Colonic mucosa (tissue), 4 donors: ENCODE data around the gene HERC3. TPM values are rescaled to one million over a fixed set of nuclear protein-coding genes. Genes with fewer than 3 reads are reported as not detected.

Source experiments
- DNase-seq: peaks from one replicate; pipeline ENCODE4 v3.0.0-alpha.2; 2020
- H3K27ac ChIP-seq: fragments of 200-600 bp; one replicate; pipeline ENCODE4 v1.8.0; 2021
- H3K27me3 ChIP-seq: fragments of 200-600 bp; one replicate; pipeline ENCODE4 v1.8.0; 2021
- H3K36me3 ChIP-seq: fragments of 200-600 bp; one replicate; pipeline ENCODE4 v1.8.0; 2021
- H3K4me1 ChIP-seq: fragments of 200-600 bp; one replicate; pipeline ENCODE4 v1.8.0; 2021; ENCODE audit warnings: mild to moderate bottlenecking
- H3K4me3 ChIP-seq: fragments of 200-600 bp; one replicate; pipeline ENCODE4 v1.8.0; 2021
- H3K9ac ChIP-seq, 2 donors: one replicate each; pipeline ENCODE4 v1.7.0; 2013; ENCODE audit warnings: control low read depth in 2 of 2, low read depth in 2 of 2, low read length in 2 of 2
- H3K9me3 ChIP-seq: fragments of 200-600 bp; one replicate; pipeline ENCODE4 v1.8.0; 2021
- CTCF ChIP-seq: fragments of 200-600 bp; IDR thresholded peaks from one replicate; pipeline ENCODE4 v1.8.0; 2022; ENCODE audit warnings: antibody characterized with exemption, mild to moderate bottlenecking
- intact Hi-C: fragments of 100-400 bp; cut with DNase I; formaldehyde crosslinking; loops from one replicate; pipeline ENCODE4 v1.14.1; 2022
- total RNA-seq, 2 donors: library from RNA; stranded (reverse); fragmentation: NEBNext Ultra II Directional in 1 of 2; extraction: Animal tissue kit (Norgen Biotek cat#: 25700) in 1 of 2; gene quantifications; one replicate each; pipeline ENCODE4 v1.2.1, GENCODE V29; 2021
- donor health status: healthy.
- donor health status: DM: no; HTN: no; CAD: no.
- donor health status: DM: no; HTN: no; CAD: no.

Gene HERC3
- total RNA-seq, 2 donors from 2014 or later: 23.0 to 51.4 TPM

DNA sequence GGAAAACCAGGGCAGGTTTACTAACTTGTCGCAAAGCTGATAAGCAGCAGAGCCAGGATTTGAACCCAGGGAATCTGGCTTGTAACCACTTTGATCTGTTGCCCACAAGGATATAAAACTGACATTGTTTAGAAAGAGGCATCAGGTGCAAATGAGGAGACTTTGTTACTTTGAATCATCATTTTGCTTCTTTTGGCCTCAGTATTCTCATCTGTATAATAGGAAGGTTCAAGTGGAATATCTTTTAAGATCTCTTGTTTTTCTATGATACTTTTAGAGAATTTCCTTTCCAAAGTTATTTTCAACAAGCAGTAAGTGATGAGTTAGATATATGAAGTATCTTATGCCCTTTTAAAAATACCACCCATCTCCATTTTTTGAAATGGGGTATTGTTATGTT, 163.2 kb downstream of the HERC3 start:
- H3K36me3 ChIP-seq: no peaks in the 10 kb centered on the region
- no peaks in the 10 kb centered on the region for H3K27me3 ChIP-seq
- no peaks in the 10 kb centered on the region for H3K4me1 ChIP-seq
- no peak for TF ChIP-seq CTCF
- H3K27ac ChIP-seq: no peak overlapping the region
- no peak for DNase-seq
- intact Hi-C loops: no loop called here
- H3K9me3 ChIP-seq: no peaks in the 10 kb centered on the region
- H3K4me3 ChIP-seq: no peak overlapping the region
- no peak overlapping the region for H3K9ac ChIP-seq

- no peak overlapping the region for H3K4me3 ChIP-seq
- H3K36me3 ChIP-seq: no peaks in the 10 kb centered on the region
- no peaks in the 10 kb centered on the region for H3K27me3 ChIP-seq
- no peak overlapping the region for H3K9ac ChIP-seq
- no peak for TF ChIP-seq CTCF
- H3K4me1 ChIP-seq: no peaks in the 10 kb centered on the region
- intact Hi-C loops: no loop called here
- no peak overlapping the region for H3K27ac ChIP-seq
- DNase-seq: no peak
- no peaks in the 10 kb centered on the region for H3K9me3 ChIP-seq
Measured at GRCh38 chr4:88756149-88756548, 163.9 kb downstream of the HERC3 start.

DNA sequence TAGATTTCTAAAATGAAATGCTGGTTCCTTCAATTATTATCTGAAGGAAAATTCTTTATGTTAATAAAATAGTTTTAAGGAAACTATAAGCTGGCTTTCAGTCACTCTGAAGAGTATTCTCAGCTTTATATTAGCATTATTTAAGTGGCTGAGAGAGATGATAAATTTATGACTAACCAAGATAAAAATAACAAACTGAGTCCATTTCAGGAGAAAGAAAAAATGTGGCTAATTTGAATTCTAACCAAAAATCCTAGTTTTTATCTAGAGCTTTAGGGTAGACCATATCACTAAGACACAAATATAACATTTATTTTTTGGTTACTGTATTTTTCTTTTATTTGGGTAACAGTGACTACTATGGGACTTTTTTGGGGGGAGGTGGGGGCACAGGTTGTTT, 164.8 kb downstream of the HERC3 start:
- no peak overlapping the region for H3K27ac ChIP-seq
- no peaks in the 10 kb centered on the region for H3K36me3 ChIP-seq
- H3K4me3 ChIP-seq: no peak overlapping the region
- intact Hi-C loops: no loop called here
- DNase-seq: no peak
- H3K4me1 ChIP-seq: no peaks in the 10 kb centered on the region
- no peak for TF ChIP-seq CTCF
- H3K9me3 ChIP-seq: no peaks in the 10 kb centered on the region
- no peaks in the 10 kb centered on the region for H3K27me3 ChIP-seq
- no peak overlapping the region for H3K9ac ChIP-seq

- Histone ChIP-seq H3K27ac (no peak overlapping the region), H3K27me3 (no peaks in the 10 kb centered on the region), H3K9ac (no peak overlapping the region), H3K36me3 (no peaks in the 10 kb centered on the region), H3K4me1 (no peaks in the 10 kb centered on the region), H3K4me3 (no peak overlapping the region), H3K9me3 (no peaks in the 10 kb centered on the region)
- no peak for DNase-seq
- no peak for TF ChIP-seq CTCF
- intact Hi-C loops: no loop called here
Measured at GRCh38 chr4:88757776-88758175, 165.5 kb downstream of the HERC3 start.

Other genes with a start within 250 kb of the HERC3 start
- 1 to 10 TPM; 6.2 to 6.3 TPM for gene HERC6, start 213.6 kb upstream of the HERC3 start, total RNA-seq
- gene HERC5, start 135.4 kb upstream of the HERC3 start, total RNA-seq: 1 to 10 TPM in 1 of 2 donors, under 1 TPM in 1; 0.79 to 1.4 TPM
- gene PYURF, start 68.7 kb upstream of the HERC3 start, total RNA-seq: 10 to 100 TPM; 58.6 to 68.6 TPM
- 1 to 10 TPM; 1.5 to 2.4 TPM for gene NAP1L5, start 105.3 kb downstream of the HERC3 start, total RNA-seq